HG03135 (cell line): ENCODE measurements around the gene LRBA.
"Not testable (repeated sequence)": the region's sequence is repeated elsewhere in the genome, so short reads cannot be mapped to it uniquely, and the experiment has no call there.

Source experiments
- ATAC-seq: cut with Tn5 transposase; IDR thresholded peaks from one replicate; pipeline ENCODE4 v1.9.1; 2021; ENCODE audit warnings: mild to moderate bottlenecking, moderate library complexity; ENCODE audit not compliant: unreplicated experiment

Gene LRBA

GRCh38 chr4:150573534-150573933 is 441.6 kb downstream of the LRBA start:
- ATAC-seq: no peak

- no peak for ATAC-seq
Measured at GRCh38 chr4:150572704-150573504, 442.2 kb downstream of the LRBA start.

GRCh38 chr4:150570862-150571261 is 444.2 kb downstream of the LRBA start:
- ATAC-seq: no peak

GRCh38 chr4:150569998-150570535 is 445.0 kb downstream of the LRBA start:
- no peak for ATAC-seq

- ATAC-seq: no peak
Measured at GRCh38 chr4:150569384-150569987, 445.6 kb downstream of the LRBA start.

GRCh38 chr4:150567070-150567469 is 448.0 kb downstream of the LRBA start:
- ATAC-seq: no peak

- ATAC-seq: not testable (repeated sequence)
Measured at GRCh38 chr4:150564967-150565366, 450.1 kb downstream of the LRBA start.

GRCh38 chr4:150562751-150563150 is 452.3 kb downstream of the LRBA start:
- no peak for ATAC-seq

GRCh38 chr4:150562250-150562649 is 452.8 kb downstream of the LRBA start:
- ATAC-seq: no peak

GRCh38 chr4:150561143-150561737 is 453.8 kb downstream of the LRBA start:
- ATAC-seq: no peak

- ATAC-seq: not testable (repeated sequence)
Measured at GRCh38 chr4:150557811-150558210, 457.3 kb downstream of the LRBA start.

- no peak for ATAC-seq
Measured at GRCh38 chr4:150547154-150547838, 467.8 kb downstream of the LRBA start.

GRCh38 chr4:150546286-150546685 is 468.8 kb downstream of the LRBA start:
- ATAC-seq: no peak

GRCh38 chr4:150543042-150543441 is 472.0 kb downstream of the LRBA start:
- no peak for ATAC-seq

GRCh38 chr4:150541681-150542080 is 473.4 kb downstream of the LRBA start:
- ATAC-seq: no peak

GRCh38 chr4:150540959-150541360 is 474.1 kb downstream of the LRBA start:
- ATAC-seq: no peak

- no peak for ATAC-seq
Measured at GRCh38 chr4:150540536-150540935, 474.5 kb downstream of the LRBA start.

- ATAC-seq: not testable (repeated sequence)
Measured at GRCh38 chr4:150537911-150538310, 477.2 kb downstream of the LRBA start.

- ATAC-seq: no peak
Measured at GRCh38 chr4:150534818-150535217, 480.3 kb downstream of the LRBA start.

- no peak for ATAC-seq
Measured at GRCh38 chr4:150533673-150534072, 481.4 kb downstream of the LRBA start.

- no peak for ATAC-seq
Measured at GRCh38 chr4:150525321-150525868, 489.7 kb downstream of the LRBA start.
